HepG2 (cell line): Measurements from ENCODE around the gene SIRT1. TPM values are rescaled to one million over a fixed set of nuclear protein-coding genes. Genes with fewer than 3 reads are reported as not detected.

ENCODE experiments used
- ATAC-seq: fragments of 200-7000 bp; cut with Tn5 transposase; 3 replicates; pipeline ENCODE4 v1.9.1; 2020; ENCODE audit warnings: mild to moderate bottlenecking, moderate library complexity
- BruUV-seq: library from RNA; stranded (reverse); fragments of 400-500 nt; replicated peaks from 2 replicates; lab custom pipeline; 2021; lab: Mats Ljungman, UMichigan
- CTCF ChIA-PET: fragments of 300-600 bp; formaldehyde crosslinking; extraction: SDS; loops from one replicate; lab custom pipeline; 2021; ENCODE audit warnings: low total read pairs, inconsistent platforms, low intra/inter-chr PET ratio; lab: Yijun Ruan, JAX
- POLR2A ChIA-PET: fragments of 350-600 bp; sonication (Branson Sonifier 250); formaldehyde crosslinking; loops from one replicate; lab custom pipeline; 2020; ENCODE audit warnings: antibody characterized with exemption, inconsistent platforms; lab: Yijun Ruan, JAX
- DNase-seq: peaks from one replicate; pipeline ENCODE4 v3.0.0-alpha.2; 2015; ENCODE audit warnings: low spot score
- FAIRE-seq: peaks from 3 replicates; lab custom pipeline; 2011; peaks lifted over from hg19 to GRCh38; lab: Jason Lieb, UNC
- H2AFZ ChIP-seq: one replicate; pipeline ENCODE4 v1.6.1; 2011; ENCODE audit warnings: low read length, inconsistent platforms
- H3K27ac ChIP-seq: fragments of 300-600 bp; 3 replicates; pipeline ENCODE4 v1.8.0; 2011; ENCODE audit warnings: mixed run types, mild to moderate bottlenecking, mixed read lengths, low read length, inconsistent platforms; ENCODE audit not compliant: insufficient read depth; ENCODE audit errors: extremely low read length
- H3K27me3 ChIP-seq, 2 experiments: fragments of 200-600 bp in 1 of 2; 2 replicates in 1 of 2; 3 replicates in 1 of 2; pipeline versions ENCODE4 v1.6.0 to v1.8.0; 2011; ENCODE audit warnings: low read length in 2 of 2, mild to moderate bottlenecking in 2 of 2, moderate library complexity in 2 of 2, inconsistent platforms in 1 of 2; ENCODE audit not compliant: insufficient read depth in 2 of 2, control insufficient read depth in 1 of 2
- H3K36me3 ChIP-seq, 2 experiments: fragments of 200-600 bp in 1 of 2; replicated peaks in 1 of 2; 2 replicates in 1 of 2; 3 replicates in 1 of 2; pipeline versions ENCODE4 v1.5.1 to v1.8.0; 2011; ENCODE audit warnings: low read length in 2 of 2, inconsistent platforms in 1 of 2; ENCODE audit not compliant: insufficient read depth in 2 of 2, control insufficient read depth in 1 of 2
- H3K4me1 ChIP-seq: 2 replicates; pipeline ENCODE4 v1.5.1; 2012; ENCODE audit warnings: low read length, inconsistent platforms; ENCODE audit not compliant: insufficient read depth
- H3K4me2 ChIP-seq: 2 replicates; pipeline ENCODE4 v1.6.0; 2011; ENCODE audit warnings: low read depth, low read length, inconsistent platforms
- H3K4me3 ChIP-seq, 3 experiments: fragments of 200-600 bp in 1 of 3; sonication (generic), shearing (Covaris generic) in 1 of 3; replicated peaks in 1 of 3; 2 replicates each; pipeline ENCODE4 v1.5.1; 2011 to 2016; ENCODE audit warnings: low read length in 3 of 3, inconsistent platforms in 2 of 3, low read depth in 2 of 3, mild to moderate bottlenecking in 2 of 3, control low read depth in 1 of 3, mixed read lengths in 1 of 3; ENCODE audit not compliant: insufficient read depth in 1 of 3
- H3K79me2 ChIP-seq: one replicate; pipeline ENCODE4 v1.6.1; 2011; ENCODE audit warnings: low read length, inconsistent platforms; ENCODE audit not compliant: insufficient read depth
- H3K9ac ChIP-seq: 2 replicates; pipeline ENCODE4 v1.6.0; 2011; ENCODE audit warnings: mild to moderate bottlenecking, low read depth, low read length, inconsistent platforms; ENCODE audit not compliant: insufficient read depth
- H3K9me3 ChIP-seq: 2 replicates; pipeline ENCODE4 v1.5.1; 2012; ENCODE audit warnings: mild to moderate bottlenecking, low read length
- H4K20me1 ChIP-seq: 2 replicates; pipeline ENCODE4 v1.6.0; 2011; ENCODE audit warnings: inconsistent platforms, mild to moderate bottlenecking, low read length, moderate library complexity; ENCODE audit not compliant: insufficient read depth
- JDP2 ChIP-seq: sonication (generic); formaldehyde crosslinking; IDR thresholded peaks from 2 replicates; pipeline ENCODE4 v1.8.1; 2022; ENCODE audit warnings: missing genetic modification reagents, borderline replicate concordance
- NCOA5 ChIP-seq: sonication (generic); formaldehyde crosslinking; IDR thresholded peaks from 2 replicates; pipeline ENCODE4 v1.4.0; 2020; ENCODE audit warnings: missing genetic modification reagents
- SALL1 ChIP-seq: sonication (generic); formaldehyde crosslinking; IDR thresholded peaks from 2 replicates; pipeline ENCODE4 v1.8.0; 2022; ENCODE audit warnings: mild to moderate bottlenecking, missing genetic modification reagents
- THYN1 ChIP-seq: sonication (generic); formaldehyde crosslinking; IDR thresholded peaks from 2 replicates; pipeline ENCODE4 v1.8.1; 2023; ENCODE audit warnings: low read depth, mild to moderate bottlenecking, moderate library complexity, missing genetic modification reagents, borderline replicate concordance
- ZNF83 ChIP-seq: sonication (generic); formaldehyde crosslinking; IDR thresholded peaks from 2 replicates; pipeline ENCODE4 v1.4.0; 2020; ENCODE audit warnings: missing genetic modification reagents, mild to moderate bottlenecking, borderline replicate concordance
- ZNF839 ChIP-seq: sonication (generic); formaldehyde crosslinking; IDR thresholded peaks from 2 replicates; pipeline ENCODE4 v1.4.0; 2020; ENCODE audit warnings: missing genetic modification reagents, mild to moderate bottlenecking, borderline replicate concordance
- WGBS: methylation state at CpG from one replicate; pipeline ENCODE4 v1.1.6; 2017; ENCODE audit warnings: low lambda C conversion rate; 5-methylcytosine and 5-hydroxymethylcytosine counted together
- in situ Hi-C: cut with HindIII; loops from 2 replicates; pipeline ENCODE4 v1.10.0; 2017; ENCODE audit warnings: low pct_unique_long_range_greater_than_20kb; ENCODE audit not compliant: extremely low pct_ligation_motif_present
- intact Hi-C: fragments of 100-400 bp; cut with micrococcal nuclease; formaldehyde crosslinking; loops from one replicate; pipeline ENCODE4 v1.10.0; 2022; ENCODE audit not compliant: unreplicated experiment
- polyA plus RNA-seq, 8 experiments: library from polyadenylated mRNA; depleted of rRNA in 3 of 8; stranded (reverse) in 7 of 8; unstranded in 1 of 8; fragments of >200 nt; fragmentation: Illumina TruSeq in 4 of 8; extraction: Trizol in 4 of 8; gene quantifications; 2 replicates each; pipeline versions ENCODE4 v1.2.1 to v1.2.3, GENCODE V29; 2011 to 2016; ENCODE audit warnings: low read depth in 4 of 8, missing spikeins in 1 of 8, mixed read lengths in 1 of 8; ENCODE audit not compliant: insufficient read depth in 1 of 8
- total RNA-seq, 5 experiments: library from RNA; depleted of rRNA; stranded (reverse); fragments of >200 nt; fragmentation: Illumina TruSeq; extraction: Trizol; gene quantifications; 2 replicates each; pipeline ENCODE4 v1.2.3, GENCODE V29; 2016; ENCODE audit warnings: low read depth in 1 of 5
- TF ChIP-seq, protein P1 (sequence below), 2 experiments: sonication (generic) in 1 of 2; formaldehyde crosslinking in 1 of 2; IDR thresholded peaks; 2 replicates each; pipeline versions ENCODE4 v1.5.1 to v1.6.1; 2011 to 2020; ENCODE audit warnings: borderline replicate concordance in 1 of 2, low read depth in 1 of 2, low read length in 1 of 2, mild to moderate bottlenecking in 1 of 2, missing genetic modification reagents in 1 of 2, moderate library complexity in 1 of 2
- TF ChIP-seq, protein P2 (sequence below): sonication (generic); formaldehyde crosslinking; IDR thresholded peaks from 2 replicates; pipeline ENCODE4 v1.4.0; 2020; ENCODE audit warnings: missing genetic modification reagents
- TF ChIP-seq, protein P3 (sequence below): sonication (generic); formaldehyde crosslinking; IDR thresholded peaks from 2 replicates; pipeline ENCODE4 v1.5.1; 2020; ENCODE audit warnings: mild to moderate bottlenecking, missing genetic modification reagents, moderate library complexity

Gene SIRT1
- total and polyA plus RNA-seq, 2 of the 13 experiments (the other 11 are each of a cell fraction or from before 2014, with no cell fraction given) = 9.4 to 10.2 TPM

DNA sequence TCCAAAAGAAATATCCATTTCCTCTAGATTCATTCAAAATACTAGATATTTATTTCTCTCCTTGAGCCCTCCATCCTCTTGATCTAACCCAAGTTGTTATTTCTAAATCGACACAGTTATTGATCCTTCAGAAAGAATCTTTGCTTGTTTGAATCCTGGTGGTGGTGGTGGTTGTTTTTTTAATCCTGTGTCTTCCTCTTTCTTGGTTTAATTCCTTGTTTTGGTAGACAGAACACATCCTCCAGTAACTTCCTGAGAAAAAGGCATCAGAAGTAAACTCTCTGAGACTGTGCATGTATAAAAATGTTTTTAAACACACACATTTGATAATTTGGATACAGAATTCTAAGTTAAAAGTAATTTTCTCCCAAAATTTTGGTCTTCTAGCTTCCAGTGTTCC, 49.9 kb downstream of the SIRT1 start:
- in situ Hi-C loops = no loop called here
- no peaks in the 10 kb centered on the region for H3K4me1 ChIP-seq
- POLR2A ChIA-PET = no interaction called here
- no peak overlapping the region for H3K9ac ChIP-seq
- no peak overlapping the region for H3K4me3 ChIP-seq
- CTCF ChIA-PET = no interaction called here
- H3K9me3 ChIP-seq = no peaks in the 10 kb centered on the region
- WGBS = 90% methylated on average over 1 of the region's 1 CpG
- peaks cover 3 to 4% of the 10 kb centered on the region in 2 experiments; a peak in 2 of 5 replicates for H3K36me3 ChIP-seq
- H4K20me1 ChIP-seq = no peaks in the 10 kb centered on the region
- BruUV-seq = no TSS peak
- ATAC-seq = no peak
- H2AFZ ChIP-seq = no peak overlapping the region
- no peak for FAIRE-seq
- no peaks in the 10 kb centered on the region for H3K79me2 ChIP-seq
- no peak overlapping the region for H3K4me2 ChIP-seq
- no peaks in the 10 kb centered on the region for H3K27me3 ChIP-seq
- DNase-seq = no peak
- no peak overlapping the region for H3K27ac ChIP-seq
- intact Hi-C loops = no loop called here
- TF ChIP-seq THYN1 (CRISPR knock-in tag) (no peak), NCOA5 (CRISPR knock-in tag) (no peak), JDP2 (no peak), SALL1 (no peak), ZNF83 (CRISPR knock-in tag) (no peak), ZNF839 (CRISPR knock-in tag) (no peak)
- TF ChIP-seq, protein P1, sequence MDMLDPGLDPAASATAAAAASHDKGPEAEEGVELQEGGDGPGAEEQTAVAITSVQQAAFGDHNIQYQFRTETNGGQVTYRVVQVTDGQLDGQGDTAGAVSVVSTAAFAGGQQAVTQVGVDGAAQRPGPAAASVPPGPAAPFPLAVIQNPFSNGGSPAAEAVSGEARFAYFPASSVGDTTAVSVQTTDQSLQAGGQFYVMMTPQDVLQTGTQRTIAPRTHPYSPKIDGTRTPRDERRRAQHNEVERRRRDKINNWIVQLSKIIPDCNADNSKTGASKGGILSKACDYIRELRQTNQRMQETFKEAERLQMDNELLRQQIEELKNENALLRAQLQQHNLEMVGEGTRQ (IDR thresholded peaks at IDR 0.05; ENCODE audit: low read depth, low read length) = no peak
- TF ChIP-seq, protein P1 (CRISPR knock-in tag; IDR thresholded peaks at IDR 0.05; ENCODE audit: borderline replicate concordance) = no peak
- TF ChIP-seq, protein P2, sequence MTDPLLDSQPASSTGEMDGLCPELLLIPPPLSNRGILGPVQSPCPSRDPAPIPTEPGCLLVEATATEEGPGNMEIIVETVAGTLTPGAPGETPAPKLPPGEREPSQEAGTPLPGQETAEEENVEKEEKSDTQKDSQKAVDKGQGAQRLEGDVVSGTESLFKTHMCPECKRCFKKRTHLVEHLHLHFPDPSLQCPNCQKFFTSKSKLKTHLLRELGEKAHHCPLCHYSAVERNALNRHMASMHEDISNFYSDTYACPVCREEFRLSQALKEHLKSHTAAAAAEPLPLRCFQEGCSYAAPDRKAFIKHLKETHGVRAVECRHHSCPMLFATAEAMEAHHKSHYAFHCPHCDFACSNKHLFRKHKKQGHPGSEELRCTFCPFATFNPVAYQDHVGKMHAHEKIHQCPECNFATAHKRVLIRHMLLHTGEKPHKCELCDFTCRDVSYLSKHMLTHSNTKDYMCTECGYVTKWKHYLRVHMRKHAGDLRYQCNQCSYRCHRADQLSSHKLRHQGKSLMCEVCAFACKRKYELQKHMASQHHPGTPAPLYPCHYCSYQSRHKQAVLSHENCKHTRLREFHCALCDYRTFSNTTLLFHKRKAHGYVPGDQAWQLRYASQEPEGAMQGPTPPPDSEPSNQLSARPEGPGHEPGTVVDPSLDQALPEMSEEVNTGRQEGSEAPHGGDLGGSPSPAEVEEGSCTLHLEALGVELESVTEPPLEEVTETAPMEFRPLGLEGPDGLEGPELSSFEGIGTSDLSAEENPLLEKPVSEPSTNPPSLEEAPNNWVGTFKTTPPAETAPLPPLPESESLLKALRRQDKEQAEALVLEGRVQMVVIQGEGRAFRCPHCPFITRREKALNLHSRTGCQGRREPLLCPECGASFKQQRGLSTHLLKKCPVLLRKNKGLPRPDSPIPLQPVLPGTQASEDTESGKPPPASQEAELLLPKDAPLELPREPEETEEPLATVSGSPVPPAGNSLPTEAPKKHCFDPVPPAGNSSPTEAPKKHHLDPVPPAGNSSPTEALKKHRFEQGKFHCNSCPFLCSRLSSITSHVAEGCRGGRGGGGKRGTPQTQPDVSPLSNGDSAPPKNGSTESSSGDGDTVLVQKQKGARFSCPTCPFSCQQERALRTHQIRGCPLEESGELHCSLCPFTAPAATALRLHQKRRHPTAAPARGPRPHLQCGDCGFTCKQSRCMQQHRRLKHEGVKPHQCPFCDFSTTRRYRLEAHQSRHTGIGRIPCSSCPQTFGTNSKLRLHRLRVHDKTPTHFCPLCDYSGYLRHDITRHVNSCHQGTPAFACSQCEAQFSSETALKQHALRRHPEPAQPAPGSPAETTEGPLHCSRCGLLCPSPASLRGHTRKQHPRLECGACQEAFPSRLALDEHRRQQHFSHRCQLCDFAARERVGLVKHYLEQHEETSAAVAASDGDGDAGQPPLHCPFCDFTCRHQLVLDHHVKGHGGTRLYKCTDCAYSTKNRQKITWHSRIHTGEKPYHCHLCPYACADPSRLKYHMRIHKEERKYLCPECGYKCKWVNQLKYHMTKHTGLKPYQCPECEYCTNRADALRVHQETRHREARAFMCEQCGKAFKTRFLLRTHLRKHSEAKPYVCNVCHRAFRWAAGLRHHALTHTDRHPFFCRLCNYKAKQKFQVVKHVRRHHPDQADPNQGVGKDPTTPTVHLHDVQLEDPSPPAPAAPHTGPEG (CRISPR knock-in tag) = no peak
- TF ChIP-seq, protein P3, sequence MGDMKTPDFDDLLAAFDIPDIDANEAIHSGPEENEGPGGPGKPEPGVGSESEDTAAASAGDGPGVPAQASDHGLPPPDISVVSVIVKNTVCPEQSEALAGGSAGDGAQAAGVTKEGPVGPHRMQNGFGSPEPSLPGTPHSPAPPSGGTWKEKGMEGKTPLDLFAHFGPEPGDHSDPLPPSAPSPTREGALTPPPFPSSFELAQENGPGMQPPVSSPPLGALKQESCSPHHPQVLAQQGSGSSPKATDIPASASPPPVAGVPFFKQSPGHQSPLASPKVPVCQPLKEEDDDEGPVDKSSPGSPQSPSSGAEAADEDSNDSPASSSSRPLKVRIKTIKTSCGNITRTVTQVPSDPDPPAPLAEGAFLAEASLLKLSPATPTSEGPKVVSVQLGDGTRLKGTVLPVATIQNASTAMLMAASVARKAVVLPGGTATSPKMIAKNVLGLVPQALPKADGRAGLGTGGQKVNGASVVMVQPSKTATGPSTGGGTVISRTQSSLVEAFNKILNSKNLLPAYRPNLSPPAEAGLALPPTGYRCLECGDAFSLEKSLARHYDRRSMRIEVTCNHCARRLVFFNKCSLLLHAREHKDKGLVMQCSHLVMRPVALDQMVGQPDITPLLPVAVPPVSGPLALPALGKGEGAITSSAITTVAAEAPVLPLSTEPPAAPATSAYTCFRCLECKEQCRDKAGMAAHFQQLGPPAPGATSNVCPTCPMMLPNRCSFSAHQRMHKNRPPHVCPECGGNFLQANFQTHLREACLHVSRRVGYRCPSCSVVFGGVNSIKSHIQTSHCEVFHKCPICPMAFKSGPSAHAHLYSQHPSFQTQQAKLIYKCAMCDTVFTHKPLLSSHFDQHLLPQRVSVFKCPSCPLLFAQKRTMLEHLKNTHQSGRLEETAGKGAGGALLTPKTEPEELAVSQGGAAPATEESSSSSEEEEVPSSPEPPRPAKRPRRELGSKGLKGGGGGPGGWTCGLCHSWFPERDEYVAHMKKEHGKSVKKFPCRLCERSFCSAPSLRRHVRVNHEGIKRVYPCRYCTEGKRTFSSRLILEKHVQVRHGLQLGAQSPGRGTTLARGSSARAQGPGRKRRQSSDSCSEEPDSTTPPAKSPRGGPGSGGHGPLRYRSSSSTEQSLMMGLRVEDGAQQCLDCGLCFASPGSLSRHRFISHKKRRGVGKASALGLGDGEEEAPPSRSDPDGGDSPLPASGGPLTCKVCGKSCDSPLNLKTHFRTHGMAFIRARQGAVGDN = no peak
